CD14-positive monocyte (primary cell): ENCODE results near the gene TANGO2. TPM values are rescaled to one million over a fixed set of nuclear protein-coding genes. Genes with fewer than 3 reads are reported as not detected.

Experiments used
- DNase-seq, 3 donors: peaks; one replicate each; pipeline ENCODE4 v3.0.0-alpha.2; 2011 to 2022
- H2AFZ ChIP-seq: 2 replicates; pipeline ENCODE4 v1.6.0; 2012; ENCODE audit warnings: mild to moderate bottlenecking, low read depth, low read length, inconsistent platforms; ENCODE audit not compliant: insufficient read depth, poor library complexity, severe bottlenecking
- H3K27ac ChIP-seq, 2 donors: 1 replicate in 1 of 2; 2 replicates in 1 of 2; pipeline ENCODE4 v1.5.1; 2012 to 2013; ENCODE audit warnings: low read length in 2 of 2, control low read depth in 1 of 2, inconsistent platforms in 1 of 2, low read depth in 1 of 2, mild to moderate bottlenecking in 1 of 2
- H3K27me3 ChIP-seq, 2 donors: one replicate each; pipeline versions ENCODE4 v1.6.0 to v1.6.1; 2011 to 2013; ENCODE audit warnings: low read length in 2 of 2; ENCODE audit not compliant: control insufficient read depth in 2 of 2, insufficient read depth in 2 of 2
- H3K36me3 ChIP-seq, 2 donors: replicated peaks in 1 of 2; 1 replicate in 1 of 2; 2 replicates in 1 of 2; pipeline versions ENCODE4 v1.5.1 to v1.6.1; 2012 to 2013; ENCODE audit warnings: low read length in 2 of 2, control low read depth in 1 of 2, inconsistent platforms in 1 of 2, mild to moderate bottlenecking in 1 of 2; ENCODE audit not compliant: insufficient read depth in 2 of 2, control insufficient read depth in 1 of 2
- H3K4me1 ChIP-seq, 2 donors: 1 replicate in 1 of 2; 2 replicates in 1 of 2; pipeline versions ENCODE4 v1.5.1 to v1.6.1; 2012 to 2013; ENCODE audit warnings: low read length in 2 of 2, control low read depth in 1 of 2, inconsistent platforms in 1 of 2, mild to moderate bottlenecking in 1 of 2, moderate library complexity in 1 of 2; ENCODE audit not compliant: insufficient read depth in 2 of 2, control insufficient read depth in 1 of 2
- H3K4me2 ChIP-seq: replicated peaks from 2 replicates; pipeline ENCODE3; 2012; ENCODE audit warnings: low read length, moderate library complexity, mild to moderate bottlenecking; ENCODE audit not compliant: poor library complexity, severe bottlenecking; ENCODE audit errors: extremely low read depth
- H3K4me3 ChIP-seq, 3 experiments: fragments of 200-600 bp in 1 of 3; sonication (generic) in 1 of 3; replicated peaks in 1 of 3; 1 replicate in 2 of 3; 2 replicates in 1 of 3; pipeline ENCODE4 v1.5.1; 2011 to 2013; ENCODE audit warnings: low read length in 3 of 3, mild to moderate bottlenecking in 3 of 3, control low read depth in 2 of 3, low read depth in 2 of 3, inconsistent platforms in 1 of 3, moderate library complexity in 1 of 3
- H3K79me2 ChIP-seq: 2 replicates; pipeline ENCODE4 v1.6.0; 2012; ENCODE audit warnings: mild to moderate bottlenecking, control low read depth, inconsistent platforms, low read length, moderate library complexity; ENCODE audit not compliant: insufficient read depth
- H3K9ac ChIP-seq: 2 replicates; pipeline ENCODE4 v1.6.0; 2017; ENCODE audit warnings: low read length, mild to moderate bottlenecking; ENCODE audit not compliant: insufficient read depth, poor library complexity, severe bottlenecking
- H3K9me3 ChIP-seq, 2 donors: replicated peaks in 1 of 2; 1 replicate in 1 of 2; 2 replicates in 1 of 2; pipeline versions ENCODE4 v1.5.1 to v1.6.1; 2012 to 2013; ENCODE audit warnings: low read length in 2 of 2, control low read depth in 1 of 2; ENCODE audit not compliant: control insufficient read depth in 1 of 2, insufficient read depth in 1 of 2
- H4K20me1 ChIP-seq: 2 replicates; pipeline ENCODE4 v1.6.0; 2012; ENCODE audit warnings: mild to moderate bottlenecking, low read length, control low read depth, moderate library complexity; ENCODE audit not compliant: insufficient read depth
- H3K27ac Mint-ChIP-seq, 7 donors: one replicate each; pipeline ENCODE4 v1.8.0; 2020; ENCODE audit warnings: mild to moderate bottlenecking in 7 of 7, mixed read lengths in 7 of 7, moderate library complexity in 6 of 7, inconsistent platforms in 2 of 7
- H3K27me3 Mint-ChIP-seq, 3 donors: one replicate each; pipeline ENCODE4 v1.8.0; 2021 to 2022; ENCODE audit warnings: low read depth in 3 of 3, mild to moderate bottlenecking in 3 of 3, mixed read lengths in 3 of 3, moderate library complexity in 3 of 3, inconsistent platforms in 1 of 3
- H3K36me3 Mint-ChIP-seq, 2 donors: one replicate each; pipeline ENCODE4 v1.8.0; 2020; ENCODE audit warnings: mixed read lengths in 2 of 2, inconsistent platforms in 1 of 2, mild to moderate bottlenecking in 1 of 2
- H3K4me1 Mint-ChIP-seq: one replicate; pipeline ENCODE4 v1.8.0; 2020; ENCODE audit warnings: mild to moderate bottlenecking, mixed read lengths
- H3K4me3 Mint-ChIP-seq, 2 donors: one replicate each; pipeline ENCODE4 v1.8.0; 2020; ENCODE audit warnings: mild to moderate bottlenecking in 2 of 2, mixed read lengths in 2 of 2, moderate library complexity in 1 of 2
- H3K9me3 Mint-ChIP-seq, 7 donors: one replicate each; pipeline ENCODE4 v1.8.0; 2020 to 2022; ENCODE audit warnings: mixed read lengths in 7 of 7, mild to moderate bottlenecking in 6 of 7, moderate library complexity in 6 of 7, inconsistent platforms in 2 of 7
- WGBS: methylation state at CpG from one replicate; pipeline ENCODE4 v1.1.5; 2013; ENCODE audit warnings: missing lambda C conversion rate; ENCODE audit not compliant: insufficient coverage; 5-methylcytosine and 5-hydroxymethylcytosine counted together
- intact Hi-C, 2 donors: fragments of 100-400 bp; cut with micrococcal nuclease; formaldehyde crosslinking; loops; one replicate each; pipeline versions ENCODE4 v1.15.0 to v1.15.1; 2023
- polyA minus RNA-seq: library from RNA; depleted of rRNA, polyadenylated mRNA; stranded (reverse); fragments of >200 nt; gene quantifications from 2 replicates; pipeline ENCODE4 v1.2.3, GENCODE V29; 2012
- polyA plus RNA-seq, 3 donors: library from polyadenylated mRNA; depleted of rRNA in 1 of 3; unstranded in 2 of 3; stranded (reverse) in 1 of 3; fragments of 300-500 nt in 2 of 3; fragments of >200 nt in 1 of 3; fragmentation: Illumina TruSeq in 2 of 3; gene quantifications; 1 replicate in 2 of 3; 2 replicates in 1 of 3; pipeline ENCODE4 v1.2.3, GENCODE V29; 2012 to 2021
- total RNA-seq, 12 experiments: library from RNA in 1 of 12; stranded (reverse) in 1 of 12; fragments of 120-200 nt in 1 of 12; gene quantifications; one replicate each; pipeline ENCODE4 v1.2.4 and lab custom pipeline; 2013 to 2026; ENCODE audit warnings: mixed read lengths in 6 of 12, inconsistent platforms in 1 of 12
- TF ChIP-seq, protein P1 (sequence below): fragments of 200-600 bp; IDR thresholded peaks from one replicate; pipeline ENCODE4 v1.8.0; 2022; ENCODE audit warnings: antibody characterized with exemption, mild to moderate bottlenecking

The TANGO2 gene
- total RNA-seq (2013), result 55.9 TPM
- 10 to 100 TPM; 56.4 to 94.9 (median 58.2) TPM for polyA plus RNA-seq
- 43.9 and 61.0 TPM in 2 replicates for polyA minus RNA-seq
- 6.3 to 36.9 (median 26.0) reads per million in 11 experiments for total RNA-seq (lab: John Stamatoyannopoulos, UW)

DNA sequence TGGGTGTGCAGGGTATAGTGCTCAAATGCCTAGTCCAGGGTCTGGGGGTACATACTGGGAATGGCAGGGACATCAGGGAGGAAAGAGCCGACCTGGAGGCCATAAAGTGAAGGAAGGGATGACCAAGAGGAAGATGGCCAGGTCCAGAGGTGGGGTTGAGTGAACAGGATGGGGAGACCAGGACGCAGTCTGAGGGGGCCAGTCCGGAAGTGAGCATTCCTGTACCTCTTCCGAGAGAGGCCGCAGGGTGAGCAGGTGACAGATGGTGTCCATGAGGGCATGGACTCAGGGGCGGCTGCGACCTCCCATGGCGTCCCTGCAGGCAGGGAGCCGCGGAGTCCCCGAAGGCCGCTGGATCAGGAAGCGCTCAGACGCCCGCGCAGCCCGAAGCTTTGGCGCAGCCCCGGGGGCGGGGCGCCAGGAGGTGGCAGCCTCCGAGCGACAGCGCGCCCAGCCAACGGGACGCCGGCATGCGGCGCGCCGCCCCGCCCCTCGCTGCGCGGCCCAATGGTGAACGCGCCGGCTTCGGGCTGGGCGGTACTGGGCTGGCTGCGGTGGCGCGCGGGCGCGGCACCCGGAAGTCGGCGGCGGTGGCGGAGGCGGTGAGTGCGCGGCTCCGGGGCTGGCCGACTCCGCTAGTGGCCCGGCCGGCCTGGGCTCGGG is at the start of gene TANGO2:
TANGO2 (plus strand) TSS at position 578 of the 663 bp plus-strand sequence. CDS start 15,689 bp downstream, outside the sequence.
- Histone ChIP-seq H4K20me1 (peaks cover 47% of the 10 kb centered on the region), H3K9ac (peak within 1 kb of the TSS; percentile 97), H3K4me2 (peak within 1 kb of the TSS; percentile 98), H3K79me2 (peaks cover 44% of the 10 kb centered on the region), H3K9me3 (no peaks in the 10 kb centered on the region), H3K4me1 (peaks cover 36 to 52% of the 10 kb centered on the region in 2 donors), H2AFZ (peak within 1 kb of the TSS; percentile 96), H3K27me3 (peaks cover 10 to 23% of the 10 kb centered on the region in 2 donors), H3K27ac (peak within 1 kb of the TSS; percentile 64 to 94), H3K36me3 (peaks cover 0 to 3% of the 10 kb centered on the region in 2 donors), H3K4me3 (peak within 1 kb of the TSS; percentile 76 to 100 (median 98))
- Mint-ChIP-seq H3K27ac (peak within 1 kb of the TSS; percentile 89 to 96 (median 94)), H3K4me1 (peaks cover 36% of the 10 kb centered on the region), H3K27me3 (peaks cover 22 to 31% (median 23%) of the 10 kb centered on the region in 3 donors), H3K4me3 (peak within 1 kb of the TSS; percentile 96 to 97), H3K36me3 (peaks cover 2 to 20% of the 10 kb centered on the region in 2 donors), H3K9me3 (peaks cover 0 to 4% (median 0%) of the 10 kb centered on the region in 7 donors)
- intact Hi-C loops, result loop anchor here (5.0 to 10.0 kb wide), 4 partner anchors 33 to 97 kb away; partner anchors contain the start of genes RANBP1 (in 2 of the 2), TRMT2A (in 2 of the 2) and DGCR8 (in 1 of the 2)
- peak; percentile 90 to 93 (median 92) for DNase-seq
- TF ChIP-seq, protein P1, sequence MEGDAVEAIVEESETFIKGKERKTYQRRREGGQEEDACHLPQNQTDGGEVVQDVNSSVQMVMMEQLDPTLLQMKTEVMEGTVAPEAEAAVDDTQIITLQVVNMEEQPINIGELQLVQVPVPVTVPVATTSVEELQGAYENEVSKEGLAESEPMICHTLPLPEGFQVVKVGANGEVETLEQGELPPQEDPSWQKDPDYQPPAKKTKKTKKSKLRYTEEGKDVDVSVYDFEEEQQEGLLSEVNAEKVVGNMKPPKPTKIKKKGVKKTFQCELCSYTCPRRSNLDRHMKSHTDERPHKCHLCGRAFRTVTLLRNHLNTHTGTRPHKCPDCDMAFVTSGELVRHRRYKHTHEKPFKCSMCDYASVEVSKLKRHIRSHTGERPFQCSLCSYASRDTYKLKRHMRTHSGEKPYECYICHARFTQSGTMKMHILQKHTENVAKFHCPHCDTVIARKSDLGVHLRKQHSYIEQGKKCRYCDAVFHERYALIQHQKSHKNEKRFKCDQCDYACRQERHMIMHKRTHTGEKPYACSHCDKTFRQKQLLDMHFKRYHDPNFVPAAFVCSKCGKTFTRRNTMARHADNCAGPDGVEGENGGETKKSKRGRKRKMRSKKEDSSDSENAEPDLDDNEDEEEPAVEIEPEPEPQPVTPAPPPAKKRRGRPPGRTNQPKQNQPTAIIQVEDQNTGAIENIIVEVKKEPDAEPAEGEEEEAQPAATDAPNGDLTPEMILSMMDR, result no peak
- under 1% methylated on average over 61 of the region's 61 CpGs for WGBS

GRCh38 chr22:19971276-19972124 is 49.4 kb upstream of the TANGO2 start:
- Mint-ChIP-seq H3K36me3 (peaks cover 18 to 29% of the 10 kb centered on the region in 2 donors), H3K27me3 (peaks cover 2 to 5% (median 4%) of the 10 kb centered on the region in 3 donors), H3K9me3 (no peaks in the 10 kb centered on the region), H3K27ac (no peak overlapping the region), H3K4me3 (no peak overlapping the region), H3K4me1 (peaks cover 17% of the 10 kb centered on the region)
- Histone ChIP-seq H3K4me3 (no peak overlapping the region), H2AFZ (no peak overlapping the region), H3K9me3 (no peaks in the 10 kb centered on the region), H4K20me1 (peaks cover 21% of the 10 kb centered on the region), H3K36me3 (peaks cover 27 to 29% of the 10 kb centered on the region in 2 donors), H3K27ac (no peak overlapping the region), H3K9ac (no peak overlapping the region), H3K27me3 (no peaks in the 10 kb centered on the region), H3K4me2 (no peak overlapping the region), H3K4me1 (no peaks in the 10 kb centered on the region), H3K79me2 (no peaks in the 10 kb centered on the region)
- DNase-seq, result no peak
- TF ChIP-seq, protein P1, result no peak
- intact Hi-C loops, result loop anchor here (2.0 to 10.0 kb wide), 4 partner anchors 41 to 313 kb away; no protein-coding TSS in a partner anchor
- 42% methylated on average over 18 of the region's 28 CpGs for WGBS
